ENCODE measurements around the gene TTC33.
A peak's percentile ranks its signal among the peaks of the same experiment; 100 is the strongest.
"Not testable (repeated sequence)": the region's sequence is repeated elsewhere in the genome, so short reads cannot be mapped to it uniquely, and the experiment has no call there.

Gene TTC33

GRCh38 chr5:40755407-40756365, at the start of gene TTC33:
Gene TTC33, minus strand, starts transcription at chr5:40755961. Its CDS starts 8,943 bp downstream, at chr5:40747018.
- peak; percentile 49 to 98 (median 91) for DNase-seq

- no peak for DNase-seq
Observed at GRCh38 chr5:40801771-40802562, 46.2 kb upstream of the TTC33 start.

- no peak for DNase-seq
Observed at GRCh38 chr5:40799258-40799657, 43.5 kb upstream of the TTC33 start.

- DNase-seq, result peak in 1 of 58 donors; percentile 78
Observed at GRCh38 chr5:40798801-40799210, 43.0 kb upstream of the TTC33 start.

GRCh38 chr5:40798012-40798800, 42.4 kb upstream of the TTC33 start, which contains the start of gene PRKAA1:
Gene PRKAA1, minus strand, starts transcription at chr5:40798374. Its CDS starts 185 bp downstream, at chr5:40798189.
- peak; percentile 34 to 94 (median 83) for DNase-seq

- peak in 48 of 58 donors; percentile 8 to 77 (median 53) for DNase-seq
Observed at GRCh38 chr5:40797273-40798011, 41.7 kb upstream of the TTC33 start.

GRCh38 chr5:40796487-40796889, 40.7 kb upstream of the TTC33 start:
- no peak for DNase-seq

GRCh38 chr5:40794877-40795276, 39.1 kb upstream of the TTC33 start:
- not testable (repeated sequence) for DNase-seq

GRCh38 chr5:40794340-40794739, 38.6 kb upstream of the TTC33 start:
- DNase-seq, result not testable (repeated sequence)

- DNase-seq, result not testable (repeated sequence)
Observed at GRCh38 chr5:40792691-40793090, 36.9 kb upstream of the TTC33 start.

GRCh38 chr5:40791715-40792139, 36.0 kb upstream of the TTC33 start:
- no peak for DNase-seq

- DNase-seq, result no peak
Observed at GRCh38 chr5:40790947-40791593, 35.3 kb upstream of the TTC33 start.

GRCh38 chr5:40788941-40789340, 33.2 kb upstream of the TTC33 start:
- not testable (repeated sequence) for DNase-seq

GRCh38 chr5:40787986-40788385, 32.2 kb upstream of the TTC33 start:
- DNase-seq, result no peak

GRCh38 chr5:40786664-40787063, 30.9 kb upstream of the TTC33 start:
- not testable (repeated sequence) for DNase-seq

GRCh38 chr5:40784916-40785315, 29.2 kb upstream of the TTC33 start:
- DNase-seq, result no peak

GRCh38 chr5:40784027-40784653, 28.4 kb upstream of the TTC33 start:
- no peak for DNase-seq

GRCh38 chr5:40781843-40782409, 26.2 kb upstream of the TTC33 start:
- no peak for DNase-seq

GRCh38 chr5:40780858-40781257, 25.1 kb upstream of the TTC33 start:
- DNase-seq, result no peak
